ENCODE results near the gene SMIM1.

- TF ChIP-seq EZH2 (IDR thresholded peaks at IDR 0.05; ENCODE audit: low read length) (no peak), CTCF (optimal IDR thresholded peaks at IDR 0.05 in 1 of 3, IDR thresholded peaks at IDR 0.05 in 1 of 3, conservative IDR thresholded peaks at IDR 0.05 in 1 of 3; ENCODE audit: extremely low read depth in 1 of 3, insufficient read depth in 2 of 3, low read length in 3 of 3) (no peak)
Measured at GRCh38 chr1:3790500-3790923, 18.0 kb downstream of the SMIM1 start.
